Measurements from ENCODE around the gene XCL1. TPM values are rescaled to one million over a fixed set of nuclear protein-coding genes. Genes with fewer than 3 reads are reported as not detected.

The XCL1 gene
- total and polyA plus RNA-seq, 9 donors, result 0.15 to 1.4 (median 0.20) TPM; not detected in 5

GRCh38 chr1:168598125-168598524 lies 21.7 kb downstream of the XCL1 start:
- no peaks in the 10 kb centered on the region for H3K9me3 ChIP-seq
- H3K27ac ChIP-seq, result no peak overlapping the region
- H3K36me3 ChIP-seq, result no peaks in the 10 kb centered on the region
- 65 to 91% (median 87%) methylated on average over 3 of the region's 3 CpGs for WGBS, 3 donors
- intact Hi-C loops (cut with DNase I), result no loop called here
- no peak overlapping the region for H3K4me3 ChIP-seq
- no peak for DNase-seq
- no peaks in the 10 kb centered on the region for H3K4me1 ChIP-seq (ENCODE audit: insufficient read depth)
- no peaks in the 10 kb centered on the region for H3K27me3 ChIP-seq
- TF ChIP-seq EP300 (IDR thresholded peaks at IDR 0.05), result no peak
- TF ChIP-seq CTCF (IDR thresholded peaks at IDR 0.05), result no peak

GRCh38 chr1:168598892-168599291 lies 22.5 kb downstream of the XCL1 start:
- Histone ChIP-seq H3K4me1 (ENCODE audit: insufficient read depth) (peaks cover 2% of the 10 kb centered on the region), H3K9me3 (no peaks in the 10 kb centered on the region), H3K27me3 (no peaks in the 10 kb centered on the region), H3K27ac (no peak overlapping the region), H3K36me3 (no peaks in the 10 kb centered on the region), H3K4me3 (no peak overlapping the region)
- no peak for TF ChIP-seq CTCF (IDR thresholded peaks at IDR 0.05)
- TF ChIP-seq EP300 (IDR thresholded peaks at IDR 0.05), result no peak
- TF ChIP-seq POLR2A (IDR thresholded peaks at IDR 0.05), result no peak
- intact Hi-C loops (cut with DNase I), result no loop called here
- WGBS, 3 donors, result 91 to 99% (median 92%) methylated on average over 1 of the region's 1 CpG
- DNase-seq, result no peak

- H3K4me3 ChIP-seq, result no peak overlapping the region
- H3K27me3 ChIP-seq, result no peaks in the 10 kb centered on the region
- H3K27ac ChIP-seq, result no peak overlapping the region
- no peak for DNase-seq
- peaks cover 2% of the 10 kb centered on the region for H3K4me1 ChIP-seq (ENCODE audit: insufficient read depth)
- WGBS, 3 donors, result 50 to 66% (median 55%) methylated on average over 2 of the region's 2 CpGs
- no peak for TF ChIP-seq CTCF (IDR thresholded peaks at IDR 0.05)
- no peak for TF ChIP-seq EP300 (IDR thresholded peaks at IDR 0.05)
- no peak for TF ChIP-seq POLR2A (IDR thresholded peaks at IDR 0.05)
- H3K36me3 ChIP-seq, result no peaks in the 10 kb centered on the region
- intact Hi-C loops (cut with DNase I), result loop anchor here in 3 of 4 donors (5.0 to 10.0 kb wide), 3 partner anchors 505 to 748 kb away; partner anchors contain the start of gene ATP1B1 (in 1 of the 3)
- no peaks in the 10 kb centered on the region for H3K9me3 ChIP-seq
Measured at GRCh38 chr1:168599641-168600040, 23.2 kb downstream of the XCL1 start.

GRCh38 chr1:168601051-168601450 lies 24.6 kb downstream of the XCL1 start:
- H3K9me3 ChIP-seq, result no peaks in the 10 kb centered on the region
- 58 to 62% (median 59%) methylated on average over 4 of the region's 4 CpGs for WGBS, 3 donors
- no peak overlapping the region for H3K4me3 ChIP-seq
- DNase-seq, result no peak
- peaks cover 2% of the 10 kb centered on the region for H3K4me1 ChIP-seq (ENCODE audit: insufficient read depth)
- no peak for TF ChIP-seq POLR2A (IDR thresholded peaks at IDR 0.05)
- no peak for TF ChIP-seq CTCF (IDR thresholded peaks at IDR 0.05)
- no peak for TF ChIP-seq EP300 (IDR thresholded peaks at IDR 0.05)
- H3K27ac ChIP-seq, result no peak overlapping the region
- no peaks in the 10 kb centered on the region for H3K36me3 ChIP-seq
- intact Hi-C loops (cut with DNase I), result loop anchor here in 3 of 4 donors (5.0 to 10.0 kb wide), 3 partner anchors 504 to 746 kb away; partner anchors contain the start of gene ATP1B1 (in 1 of the 3)
- no peaks in the 10 kb centered on the region for H3K27me3 ChIP-seq

All from ovary (tissue), 9 donors.